Right ventricle myocardium inferior (tissue), 1 donor: ENCODE measurements around the gene FTH1. TPM values are rescaled to one million over a fixed set of nuclear protein-coding genes. Genes with fewer than 3 reads are reported as not detected.
"Not testable (repeated sequence)": the region's sequence is repeated elsewhere in the genome, so short reads cannot be mapped to it uniquely, and the experiment has no call there.

Experiments
- ATAC-seq: fragments of 200-7000 bp; cut with Tn5 transposase; one replicate; pipeline ENCODE4 v1.9.1; 2020; ENCODE audit warnings: mild to moderate bottlenecking, moderate library complexity
- DNase-seq: peaks from one replicate; pipeline ENCODE4 v3.0.0; 2021; ENCODE audit errors: missing footprints
- intact Hi-C: fragments of 100-400 bp; cut with DNase I; formaldehyde crosslinking; loops from one replicate; pipeline ENCODE4 v1.11.0; 2022
- total RNA-seq: library from RNA; stranded (reverse); fragmentation: NEBNext Ultra II Directional; extraction: Animal tissue kit (Norgen Biotek cat#: 25700); gene quantifications from one replicate; pipeline ENCODE4 v1.2.1, GENCODE V29; 2021
- donor health status: DM: no; HTN: yes; CAD: no; lungs with severe emphysema.

FTH1 gene
- total RNA-seq, 1 donor from 2014 or later: 2,493 TPM

- intact Hi-C loops: loop anchor here (5.0 kb wide), 1 partner anchor 152 kb away; the partner anchor contains the start of gene FADS1
- ATAC-seq (no peak), DNase-seq (no peak)
These were observed 1.4 kb upstream of the FTH1 start for GRCh38 chr11:61968758-61969390.

GRCh38 chr11:61967924-61968757 is 707 bp upstream of the FTH1 start:
- ATAC-seq (no peak), DNase-seq (peak; percentile 83)
- intact Hi-C loops: loop anchor here (1.0 to 5.0 kb wide), 2 partner anchors 57 to 151 kb away; partner anchors contain the start of gene FADS1

- DNase-seq (no peak), ATAC-seq (no peak)
- intact Hi-C loops: loop anchor here (1.0 to 5.0 kb wide), 2 partner anchors 59 to 149 kb away; partner anchors contain the start of gene FADS1
These were observed 709 bp downstream of the FTH1 start for GRCh38 chr11:61966734-61967115.

GRCh38 chr11:61964666-61965271 is 2.7 kb downstream of the FTH1 start:
- intact Hi-C loops: loop anchor here (5.0 kb wide), 1 partner anchor 147 kb away; the partner anchor contains the start of gene FADS1
- not testable (repeated sequence) for ATAC-seq, DNase-seq

- no peak for ATAC-seq
- intact Hi-C loops: no loop called here
- DNase-seq: no peak
These were observed 3.3 kb downstream of the FTH1 start for GRCh38 chr11:61964058-61964665.

- no peak for ATAC-seq
- DNase-seq: no peak
- intact Hi-C loops: no loop called here
These were observed 4.0 kb downstream of the FTH1 start for GRCh38 chr11:61963282-61964057.

GRCh38 chr11:61963016-61963281 is 4.5 kb downstream of the FTH1 start:
- DNase-seq: no peak
- intact Hi-C loops: no loop called here
- no peak for ATAC-seq

GRCh38 chr11:61962213-61963015 is 5.0 kb downstream of the FTH1 start:
- DNase-seq (no peak), ATAC-seq (no peak)
- intact Hi-C loops: no loop called here

GRCh38 chr11:61961570-61962212 is 5.7 kb downstream of the FTH1 start:
- DNase-seq (peak; percentile 88), ATAC-seq (peak; percentile 77)
- intact Hi-C loops: no loop called here

GRCh38 chr11:61960532-61960931 is 6.9 kb downstream of the FTH1 start:
- intact Hi-C loops: no loop called here
- ATAC-seq (no peak), DNase-seq (no peak)

GRCh38 chr11:61959678-61960077 is 7.8 kb downstream of the FTH1 start:
- DNase-seq: no peak
- intact Hi-C loops: loop anchor here (10.0 kb wide), 1 partner anchor 95 kb away; no protein-coding TSS in a partner anchor

GRCh38 chr11:61959114-61959513 is 8.3 kb downstream of the FTH1 start:
- DNase-seq (no peak), ATAC-seq (no peak)
- intact Hi-C loops: loop anchor here (10.0 kb wide), 1 partner anchor 96 kb away; no protein-coding TSS in a partner anchor

More at GRCh38 chr11:61959678-61960077, 7.8 kb downstream of the FTH1 start:
- ATAC-seq: no peak

- intact Hi-C loops: loop anchor here (10.0 kb wide), 1 partner anchor 96 kb away; no protein-coding TSS in a partner anchor
- DNase-seq: no peak
- ATAC-seq: no peak
These were observed 8.8 kb downstream of the FTH1 start for GRCh38 chr11:61958590-61958989.

- ATAC-seq (no peak), DNase-seq (no peak)
- intact Hi-C loops: loop anchor here (10.0 kb wide), 1 partner anchor 98 kb away; no protein-coding TSS in a partner anchor
These were observed 10.2 kb downstream of the FTH1 start for GRCh38 chr11:61957021-61957770.

GRCh38 chr11:61956191-61957020 is 11.0 kb downstream of the FTH1 start:
- ATAC-seq (no peak), DNase-seq (no peak)
- intact Hi-C loops: loop anchor here (10.0 kb wide), 1 partner anchor 98 kb away; no protein-coding TSS in a partner anchor
